Right cardiac atrium (tissue), 5 donors: ENCODE data around the gene DRC7. TPM values are rescaled to one million over a fixed set of nuclear protein-coding genes. Genes with fewer than 3 reads are reported as not detected.

Experiments
- ATAC-seq, 2 donors: fragments of 200-7000 bp; cut with Tn5 transposase; one replicate each; pipeline versions ENCODE4 v1.8.0 to v1.9.1; 2020; ENCODE audit warnings: moderate library complexity in 2 of 2, mild to moderate bottlenecking in 1 of 2
- DNase-seq, 3 donors: peaks; one replicate each; pipeline ENCODE4 v3.0.0-alpha.2; 2020
- H3K27ac ChIP-seq: one replicate; pipeline ENCODE4 v1.5.1; 2013; ENCODE audit warnings: mild to moderate bottlenecking, low read length, control low read depth, moderate library complexity
- H3K27me3 ChIP-seq: one replicate; pipeline ENCODE4 v1.6.1; 2013; ENCODE audit not compliant: control insufficient read depth, insufficient read depth
- H3K4me1 ChIP-seq: one replicate; pipeline ENCODE4 v1.6.1; 2013; ENCODE audit warnings: low read length; ENCODE audit not compliant: control insufficient read depth, insufficient read depth
- H3K4me3 ChIP-seq: one replicate; pipeline ENCODE4 v1.5.1; 2013; ENCODE audit warnings: low read length, control low read depth
- H3K9me3 ChIP-seq: one replicate; pipeline ENCODE4 v1.6.1; 2013; ENCODE audit warnings: low read length; ENCODE audit not compliant: control insufficient read depth
- WGBS: extraction: QIAGEN DNeasy Blood & Tissue Kit; methylation state at CpG from one replicate; pipeline ENCODE4 v1.1.7; 2013; 5-methylcytosine and 5-hydroxymethylcytosine counted together
- intact Hi-C, 4 donors: fragments of 100-400 bp; cut with DNase I; formaldehyde crosslinking; loops; one replicate each; pipeline versions ENCODE4 v1.11.0 to v1.14.0; 2022 to 2023
- polyA plus RNA-seq: library from polyadenylated mRNA; stranded (reverse); fragments of 200-250 nt; gene quantifications from one replicate; pipeline ENCODE4 v1.2.3, GENCODE V29; 2013
- total RNA-seq, 4 donors: library from RNA; stranded (reverse); fragmentation: NEBNext Ultra II Directional; extraction: Animal tissue kit (Norgen Biotek cat#: 25700); gene quantifications; one replicate each; pipeline ENCODE4 v1.2.1, GENCODE V29; 2021
- donor health status: healthy with polysubstance abuse.
- donor health status: DM: no; HTN: yes; CAD: no.
- donor health status: DM: no; HTN: no; CAD: no.
- donor health status: DM: no; HTN: yes; CAD: no; lungs with severe emphysema.
- donor health status: DM: yes; HTN: yes; CAD: no.

DRC7 gene
- total and polyA plus RNA-seq, 5 donors = not detected

GRCh38 chr16:57732714-57733113 lies 38.1 kb downstream of the DRC7 start:
- Histone ChIP-seq H3K27me3 (no peaks in the 10 kb centered on the region), H3K27ac (no peak overlapping the region), H3K9me3 (no peaks in the 10 kb centered on the region), H3K4me1 (no peaks in the 10 kb centered on the region), H3K4me3 (no peak overlapping the region)
- WGBS = 67% methylated on average over 2 of the region's 2 CpGs
- ATAC-seq = no peak
- intact Hi-C loops = loop anchor here in 1 of 4 donors (10.0 kb wide), 1 partner anchor 148 kb away; no protein-coding TSS in a partner anchor
- DNase-seq = no peak

- no peaks in the 10 kb centered on the region for H3K4me1 ChIP-seq
- 59% methylated on average over 20 of the region's 20 CpGs for WGBS
- H3K27ac ChIP-seq = peak overlapping the region; percentile 94
- intact Hi-C loops = loop anchor here in 1 of 4 donors (10.0 kb wide), 1 partner anchor 150 kb away; no protein-coding TSS in a partner anchor
- no peak for ATAC-seq
- H3K9me3 ChIP-seq = no peaks in the 10 kb centered on the region
- H3K4me3 ChIP-seq = peak overlapping the region; percentile 73
- DNase-seq = no peak
- H3K27me3 ChIP-seq = no peaks in the 10 kb centered on the region
These were observed 39.8 kb downstream of the DRC7 start for GRCh38 chr16:57734308-57734924.

GRCh38 chr16:57734925-57735754 lies 40.5 kb downstream of the DRC7 start:
- WGBS = under 1% methylated on average over 45 of the region's 45 CpGs
- intact Hi-C loops = loop anchor here in 1 of 4 donors (10.0 kb wide), 1 partner anchor 150 kb away; no protein-coding TSS in a partner anchor
- Histone ChIP-seq H3K27ac (peak overlapping the region; percentile 94), H3K4me3 (peak overlapping the region; percentile 73), H3K27me3 (no peaks in the 10 kb centered on the region), H3K9me3 (no peaks in the 10 kb centered on the region), H3K4me1 (no peaks in the 10 kb centered on the region)
- DNase-seq = peak; percentile 99
- peak; percentile 96 to 97 for ATAC-seq

GRCh38 chr16:57735755-57736418 lies 41.3 kb downstream of the DRC7 start, which contains the start of gene KATNB1:
KATNB1 (plus strand) TSS chr16:57735770; CDS start chr16:57737244, 1,474 bp downstream.
- intact Hi-C loops = loop anchor here in 1 of 4 donors (10.0 kb wide), 1 partner anchor 151 kb away; no protein-coding TSS in a partner anchor
- under 1% methylated on average over 35 of the region's 35 CpGs for WGBS
- H3K4me3 ChIP-seq = peak within 1 kb of the TSS; percentile 73
- DNase-seq (no peak), ATAC-seq (no peak)
- H3K4me1 ChIP-seq = no peaks in the 10 kb centered on the region
- H3K27me3 ChIP-seq = no peaks in the 10 kb centered on the region
- no peaks in the 10 kb centered on the region for H3K9me3 ChIP-seq
- H3K27ac ChIP-seq = peak within 1 kb of the TSS; percentile 94

- no peaks in the 10 kb centered on the region for H3K27me3 ChIP-seq
- WGBS = 15% methylated on average over 23 of the region's 23 CpGs
- H3K4me3 ChIP-seq = peak overlapping the region; percentile 38
- H3K4me1 ChIP-seq = no peaks in the 10 kb centered on the region
- peak overlapping the region; percentile 17 for H3K27ac ChIP-seq
- intact Hi-C loops = loop anchor here in 1 of 4 donors (10.0 kb wide), 1 partner anchor 152 kb away; no protein-coding TSS in a partner anchor
- peak in 1 of 2 donors; percentile 7 for ATAC-seq
- peak in 2 of 3 donors; percentile 70 to 72 for DNase-seq
- no peaks in the 10 kb centered on the region for H3K9me3 ChIP-seq
These were observed 42.1 kb downstream of the DRC7 start for GRCh38 chr16:57736419-57737351.

GRCh38 chr16:57738844-57739243 lies 44.2 kb downstream of the DRC7 start:
- 97% methylated on average over 7 of the region's 7 CpGs for WGBS
- peak in 1 of 3 donors; percentile 18 for DNase-seq
- Histone ChIP-seq H3K27me3 (no peaks in the 10 kb centered on the region), H3K9me3 (no peaks in the 10 kb centered on the region), H3K4me1 (no peaks in the 10 kb centered on the region), H3K27ac (no peak overlapping the region), H3K4me3 (no peak overlapping the region)
- intact Hi-C loops = loop anchor here in 1 of 4 donors (10.0 kb wide), 1 partner anchor 154 kb away; no protein-coding TSS in a partner anchor
- no peak for ATAC-seq

GRCh38 chr16:57739756-57740422 lies 45.3 kb downstream of the DRC7 start:
- DNase-seq = peak in 1 of 3 donors; percentile 45

GRCh38 chr16:57740423-57741071 lies 45.9 kb downstream of the DRC7 start:
- H3K9me3 ChIP-seq = no peaks in the 10 kb centered on the region
- H3K4me3 ChIP-seq = no peak overlapping the region
- H3K27ac ChIP-seq = no peak overlapping the region
- DNase-seq (peak in 1 of 3 donors; percentile 48), ATAC-seq (no peak)
- 93% methylated on average over 24 of the region's 24 CpGs for WGBS
- H3K27me3 ChIP-seq = no peaks in the 10 kb centered on the region
- intact Hi-C loops = no loop called here
- no peaks in the 10 kb centered on the region for H3K4me1 ChIP-seq

More at GRCh38 chr16:57739756-57740422, 45.3 kb downstream of the DRC7 start:
- Histone ChIP-seq H3K4me3 (no peak overlapping the region), H3K27me3 (no peaks in the 10 kb centered on the region), H3K9me3 (no peaks in the 10 kb centered on the region), H3K27ac (no peak overlapping the region), H3K4me1 (no peaks in the 10 kb centered on the region)
- WGBS = 96% methylated on average over 18 of the region's 18 CpGs
- ATAC-seq = no peak
- intact Hi-C loops = loop anchor here in 1 of 4 donors (10.0 kb wide), 1 partner anchor 155 kb away; no protein-coding TSS in a partner anchor

GRCh38 chr16:57741660-57742191 lies 47.1 kb downstream of the DRC7 start:
- DNase-seq = peak in 1 of 3 donors; percentile 50
- intact Hi-C loops = no loop called here
- ATAC-seq = peak in 1 of 2 donors; percentile 5
- WGBS = 88% methylated on average over 16 of the region's 16 CpGs
- no peak overlapping the region for H3K27ac ChIP-seq
- H3K4me3 ChIP-seq = no peak overlapping the region
- H3K27me3 ChIP-seq = no peaks in the 10 kb centered on the region
- H3K9me3 ChIP-seq = no peaks in the 10 kb centered on the region
- no peaks in the 10 kb centered on the region for H3K4me1 ChIP-seq
